CD4-positive, CD25-positive, alpha-beta regulatory T cell (primary cell): ENCODE data around the gene PKD2. TPM values are rescaled to one million over a fixed set of nuclear protein-coding genes. Genes with fewer than 3 reads are reported as not detected.
"Not testable (repeated sequence)": the region's sequence is repeated elsewhere in the genome, so short reads cannot be mapped to it uniquely, and the experiment has no call there.

Source experiments
- ATAC-seq, 2 donors: fragments of 150-1000 bp; cut with Tn5 transposase; one replicate each; pipeline ENCODE4 v1.10.0; 2021; ENCODE audit warnings: low read depth in 2 of 2, moderate number of reproducible peaks in 2 of 2, moderate library complexity in 1 of 2
- DNase-seq, 3 donors: peaks; one replicate each; pipeline versions ENCODE4 v3.0.0 to v3.0.0-alpha.2; 2012 to 2022; ENCODE audit warnings: mixed read lengths in 1 of 3
- H3K27ac ChIP-seq: one replicate; pipeline ENCODE4 v1.7.0; 2013; ENCODE audit warnings: mild to moderate bottlenecking, low read length; ENCODE audit not compliant: insufficient read depth, poor library complexity, severe bottlenecking
- H3K27me3 ChIP-seq: one replicate; pipeline ENCODE4 v1.7.0; 2013; ENCODE audit warnings: low read length; ENCODE audit not compliant: control insufficient read depth, insufficient read depth
- H3K36me3 ChIP-seq: one replicate; pipeline ENCODE4 v1.7.0; 2013; ENCODE audit warnings: mild to moderate bottlenecking, low read length, moderate library complexity; ENCODE audit not compliant: control insufficient read depth, insufficient read depth
- H3K4me1 ChIP-seq: 2 replicates; pipeline ENCODE4 v1.7.0; 2013; ENCODE audit warnings: mild to moderate bottlenecking, low read length; ENCODE audit not compliant: insufficient read depth, control insufficient read depth, poor library complexity, severe bottlenecking
- H3K4me3 ChIP-seq: one replicate; pipeline ENCODE4 v1.7.0; 2013; ENCODE audit warnings: low read depth, mild to moderate bottlenecking, low read length, moderate library complexity
- H3K9me3 ChIP-seq, 2 experiments: 1 replicate in 1 of 2; 2 replicates in 1 of 2; pipeline ENCODE4 v1.7.0; 2013; ENCODE audit warnings: low read length in 2 of 2, mild to moderate bottlenecking in 1 of 2, moderate library complexity in 1 of 2; ENCODE audit not compliant: control insufficient read depth in 2 of 2
- H3K27ac Mint-ChIP-seq, 3 donors: one replicate each; pipeline ENCODE4 v1.8.0; 2020 to 2022; ENCODE audit warnings: mild to moderate bottlenecking in 3 of 3, mixed read lengths in 3 of 3, moderate library complexity in 2 of 3
- H3K27me3 Mint-ChIP-seq: one replicate; pipeline ENCODE4 v1.8.0; 2022; ENCODE audit warnings: mild to moderate bottlenecking, mixed read lengths
- H3K36me3 Mint-ChIP-seq: one replicate; pipeline ENCODE4 v1.8.0; 2020; ENCODE audit warnings: mixed read lengths
- H3K4me1 Mint-ChIP-seq, 4 donors: one replicate each; pipeline ENCODE4 v1.8.0; 2020 to 2022; ENCODE audit warnings: mixed read lengths in 4 of 4, mild to moderate bottlenecking in 1 of 4
- H3K4me3 Mint-ChIP-seq, 4 donors: one replicate each; pipeline ENCODE4 v1.8.0; 2020 to 2022; ENCODE audit warnings: mild to moderate bottlenecking in 4 of 4, mixed read lengths in 4 of 4, moderate library complexity in 3 of 4
- H3K9me3 Mint-ChIP-seq, 7 donors: one replicate each; pipeline ENCODE4 v1.8.0; 2020 to 2022; ENCODE audit warnings: mixed read lengths in 7 of 7, mild to moderate bottlenecking in 3 of 7, moderate library complexity in 2 of 7
- polyA plus RNA-seq, 4 donors: library from polyadenylated mRNA; unstranded; fragments of 300-500 nt; fragmentation: Illumina TruSeq; gene quantifications; one replicate each; pipeline ENCODE4 v1.2.3, GENCODE V29; 2021
- total RNA-seq: library from RNA; stranded (reverse); gene quantifications from one replicate; pipeline ENCODE4 v1.2.3, GENCODE V29; 2022

The PKD2 gene
- total and polyA plus RNA-seq, 5 donors from 2014 or later = 2.0 to 17.3 (median 5.4) TPM

DNA sequence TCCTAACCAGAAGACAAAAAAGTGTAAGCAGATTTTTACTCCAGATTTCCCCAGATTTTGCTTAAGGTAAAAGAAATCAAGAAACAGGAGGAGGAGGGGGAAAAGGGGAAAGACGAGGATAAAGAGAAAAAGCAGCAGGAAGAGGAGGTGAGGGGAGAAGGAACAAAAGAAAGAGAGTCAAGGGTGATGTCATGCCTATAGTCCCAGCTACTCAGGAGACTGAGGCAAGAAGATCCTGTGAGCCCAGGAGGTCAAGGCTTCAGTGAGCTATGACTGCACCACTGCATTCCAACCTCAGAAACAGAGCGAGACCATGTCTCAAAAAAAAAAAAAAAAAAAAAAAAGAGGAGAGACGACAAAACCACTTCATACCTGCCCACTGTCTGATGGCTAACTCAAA lies 12.0 kb upstream of the PKD2 start:
- DNase-seq (no peak), ATAC-seq (no peak)
- no peak overlapping the region for H3K4me3 ChIP-seq
- Mint-ChIP-seq H3K9me3 (peaks cover 0 to under 1% (median 0%) of the 10 kb centered on the region in 7 donors), H3K27ac (peak overlapping the region in 1 of 3 donors; percentile 45), H3K36me3 (no peaks in the 10 kb centered on the region), H3K4me3 (no peak overlapping the region), H3K27me3 (peaks cover 16% of the 10 kb centered on the region), H3K4me1 (peaks cover 8 to 43% (median 23%) of the 10 kb centered on the region in 4 donors)
- no peaks in the 10 kb centered on the region for H3K36me3 ChIP-seq
- no peaks in the 10 kb centered on the region for H3K9me3 ChIP-seq
- peaks cover 15% of the 10 kb centered on the region for H3K4me1 ChIP-seq
- H3K27ac ChIP-seq = no peak overlapping the region
- peaks cover 13% of the 10 kb centered on the region for H3K27me3 ChIP-seq

- H3K36me3 Mint-ChIP-seq, ATAC-seq, H3K27ac ChIP-seq, DNase-seq, H3K4me1 ChIP-seq, H3K4me1 Mint-ChIP-seq, H3K4me3 ChIP-seq, H3K9me3 Mint-ChIP-seq, H3K36me3 ChIP-seq, H3K9me3 ChIP-seq, H3K4me3 Mint-ChIP-seq: not testable (repeated sequence)
- peaks cover 16% of the 10 kb centered on the region for H3K27me3 ChIP-seq
- Mint-ChIP-seq H3K27ac (peak overlapping the region in 1 of 3 donors; percentile 11), H3K27me3 (peaks cover 16% of the 10 kb centered on the region)
These were observed 8.2 kb upstream of the PKD2 start for GRCh38 chr4:87999191-87999691.

DNA sequence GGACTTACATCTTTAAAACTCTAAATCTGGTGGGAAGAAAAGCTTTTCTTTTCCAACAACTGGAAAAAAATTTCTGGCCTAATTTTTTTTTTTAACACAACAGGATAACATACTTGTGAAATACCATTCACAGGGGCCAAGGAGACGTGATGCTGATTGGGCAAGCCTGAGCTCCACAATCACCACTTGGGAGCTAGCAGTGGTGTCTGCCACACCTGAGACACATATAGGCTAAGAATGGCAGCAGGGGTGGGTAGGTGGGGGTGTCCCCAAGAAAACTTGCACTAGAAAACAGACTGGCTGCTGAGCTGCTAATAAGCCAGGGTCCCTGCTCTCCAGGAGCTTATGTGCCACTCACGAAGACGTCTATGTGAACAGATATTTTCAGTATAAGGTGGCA lies 5.6 kb upstream of the PKD2 start:
- Histone ChIP-seq H3K27me3 (peaks cover 7% of the 10 kb centered on the region), H3K4me1 (peaks cover 1% of the 10 kb centered on the region), H3K36me3 (no peaks in the 10 kb centered on the region), H3K4me3 (no peak overlapping the region), H3K9me3 (no peaks in the 10 kb centered on the region), H3K27ac (no peak overlapping the region)
- Mint-ChIP-seq H3K36me3 (no peaks in the 10 kb centered on the region), H3K27ac (no peak overlapping the region), H3K4me1 (peaks cover 0 to 8% (median 4%) of the 10 kb centered on the region in 4 donors), H3K27me3 (peaks cover 11% of the 10 kb centered on the region), H3K4me3 (no peak overlapping the region), H3K9me3 (peaks cover 0 to 1% (median 0%) of the 10 kb centered on the region in 7 donors)
- DNase-seq (no peak), ATAC-seq (no peak)

GRCh38 chr4:88002786-88003185 lies 4.6 kb upstream of the PKD2 start:
- H3K9me3 Mint-ChIP-seq = peaks cover 0 to 1% (median 0%) of the 10 kb centered on the region in 7 donors
- no peak overlapping the region for H3K27ac ChIP-seq
- no peak overlapping the region for H3K4me3 Mint-ChIP-seq
- no peak for ATAC-seq
- H3K27ac Mint-ChIP-seq = no peak overlapping the region
- peaks cover 5% of the 10 kb centered on the region for H3K27me3 ChIP-seq
- H3K4me1 Mint-ChIP-seq = peaks cover 0 to 10% (median 6%) of the 10 kb centered on the region in 4 donors
- H3K4me3 ChIP-seq = no peak overlapping the region
- no peaks in the 10 kb centered on the region for H3K36me3 Mint-ChIP-seq
- peaks cover 5% of the 10 kb centered on the region for H3K4me1 ChIP-seq
- H3K27me3 Mint-ChIP-seq = peaks cover 11% of the 10 kb centered on the region
- no peaks in the 10 kb centered on the region for H3K9me3 ChIP-seq
- no peaks in the 10 kb centered on the region for H3K36me3 ChIP-seq
- no peak for DNase-seq

DNA sequence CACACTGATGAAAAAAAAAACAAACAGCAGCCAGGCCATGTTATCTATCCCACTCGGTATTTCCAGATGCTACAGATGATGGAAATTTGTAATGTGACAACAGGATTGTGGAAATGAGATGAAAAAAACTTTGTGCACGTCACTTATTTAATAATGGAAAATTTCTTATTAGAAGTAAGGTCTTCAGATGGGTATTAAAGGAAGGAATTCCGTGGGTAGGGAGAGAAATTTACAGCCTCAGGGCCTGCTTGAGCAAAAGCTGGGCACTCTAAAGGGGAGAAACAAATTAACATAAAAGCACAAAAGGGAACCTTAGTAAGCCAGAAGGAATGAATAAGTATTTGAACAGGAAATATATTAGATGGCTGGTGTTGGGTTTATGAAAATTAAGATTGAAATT lies 4.2 kb upstream of the PKD2 start:
- ATAC-seq = no peak
- peak overlapping the region in 1 of 4 donors; percentile 59 for H3K4me3 Mint-ChIP-seq
- H3K9me3 Mint-ChIP-seq = peaks cover 0 to 1% (median 0%) of the 10 kb centered on the region in 7 donors
- no peak overlapping the region for H3K27ac Mint-ChIP-seq
- peaks cover 5% of the 10 kb centered on the region for H3K27me3 ChIP-seq
- H3K27me3 Mint-ChIP-seq = peaks cover 11% of the 10 kb centered on the region
- peaks cover under 1 to 10% (median 6%) of the 10 kb centered on the region in 4 donors for H3K4me1 Mint-ChIP-seq
- H3K36me3 Mint-ChIP-seq = no peaks in the 10 kb centered on the region
- H3K9me3 ChIP-seq = no peaks in the 10 kb centered on the region
- no peak for DNase-seq
- no peaks in the 10 kb centered on the region for H3K36me3 ChIP-seq
- no peak overlapping the region for H3K4me3 ChIP-seq
- peaks cover 6% of the 10 kb centered on the region for H3K4me1 ChIP-seq
- no peak overlapping the region for H3K27ac ChIP-seq

DNA sequence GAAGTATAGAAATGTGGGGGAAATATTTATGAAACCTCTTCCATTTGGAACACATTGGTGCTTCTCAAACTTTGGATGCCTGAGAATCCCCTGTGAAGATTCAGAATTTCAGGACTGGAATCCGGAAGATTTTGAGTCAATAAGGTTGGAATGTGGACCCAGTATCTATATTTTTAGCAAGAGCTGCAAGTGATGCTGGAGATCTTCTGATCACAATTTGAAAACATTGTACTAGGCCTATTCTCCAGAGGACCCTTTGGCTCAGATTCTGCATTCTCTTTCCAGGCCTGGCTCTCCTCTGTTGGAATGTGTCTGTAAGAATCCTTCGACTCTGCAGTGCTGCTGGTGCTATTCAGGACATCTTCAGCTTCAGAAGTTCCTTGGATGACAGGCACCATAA lies 2.4 kb upstream of the PKD2 start:
- no peaks in the 10 kb centered on the region for H3K36me3 Mint-ChIP-seq
- peaks cover 20% of the 10 kb centered on the region for H3K4me1 ChIP-seq
- peaks cover 0 to 2% (median 0%) of the 10 kb centered on the region in 7 donors for H3K9me3 Mint-ChIP-seq
- H3K27ac Mint-ChIP-seq = no peak overlapping the region
- no peaks in the 10 kb centered on the region for H3K36me3 ChIP-seq
- H3K27me3 ChIP-seq = peaks cover 3% of the 10 kb centered on the region
- DNase-seq (no peak), ATAC-seq (no peak)
- H3K4me1 Mint-ChIP-seq = peaks cover 7 to 22% (median 15%) of the 10 kb centered on the region in 4 donors
- H3K4me3 Mint-ChIP-seq = peak overlapping the region in 3 of 4 donors; percentile 4 to 84 (median 5)
- peaks cover 11% of the 10 kb centered on the region for H3K27me3 Mint-ChIP-seq
- no peak overlapping the region for H3K27ac ChIP-seq
- no peaks in the 10 kb centered on the region for H3K9me3 ChIP-seq
- no peak overlapping the region for H3K4me3 ChIP-seq

GRCh38 chr4:88005946-88006345 lies 1.5 kb upstream of the PKD2 start:
- Mint-ChIP-seq H3K4me1 (peaks cover 14 to 29% (median 22%) of the 10 kb centered on the region in 4 donors), H3K4me3 (peak overlapping the region; percentile 84 to 96 (median 92)), H3K9me3 (peaks cover 0 to 2% (median 0%) of the 10 kb centered on the region in 7 donors), H3K27me3 (peaks cover 5% of the 10 kb centered on the region), H3K36me3 (no peaks in the 10 kb centered on the region), H3K27ac (peak overlapping the region in 2 of 3 donors; percentile 20 to 78)
- no peak for ATAC-seq
- Histone ChIP-seq H3K4me1 (peaks cover 25% of the 10 kb centered on the region), H3K4me3 (no peak overlapping the region), H3K36me3 (no peaks in the 10 kb centered on the region), H3K9me3 (no peaks in the 10 kb centered on the region), H3K27me3 (peaks cover 3% of the 10 kb centered on the region), H3K27ac (no peak overlapping the region)
- no peak for DNase-seq

GRCh38 chr4:88006956-88007303 lies 505 bp upstream of the PKD2 start:
- H3K27ac ChIP-seq = no peak overlapping the region
- H3K4me1 Mint-ChIP-seq = peaks cover 15 to 39% (median 30%) of the 10 kb centered on the region in 4 donors
- no peaks in the 10 kb centered on the region for H3K9me3 ChIP-seq
- ATAC-seq (no peak), DNase-seq (no peak)
- H3K9me3 Mint-ChIP-seq = peaks cover 0 to 2% (median 0%) of the 10 kb centered on the region in 7 donors
- no peaks in the 10 kb centered on the region for H3K36me3 ChIP-seq
- H3K27me3 ChIP-seq = peaks cover 3% of the 10 kb centered on the region
- H3K4me3 ChIP-seq = peak overlapping the region; percentile 61
- peak overlapping the region in 2 of 3 donors; percentile 20 to 78 for H3K27ac Mint-ChIP-seq
- H3K27me3 Mint-ChIP-seq = peaks cover under 1% of the 10 kb centered on the region
- no peaks in the 10 kb centered on the region for H3K36me3 Mint-ChIP-seq
- H3K4me3 Mint-ChIP-seq = peak overlapping the region; percentile 84 to 96 (median 92)
- peaks cover 25% of the 10 kb centered on the region for H3K4me1 ChIP-seq
